Middle frontal gyrus (tissue), 1 donor: ENCODE data around the gene NDEL1.
"Not testable (repeated sequence)": the region's sequence is repeated elsewhere in the genome, so short reads cannot be mapped to it uniquely, and the experiment has no call there.

Source experiments
- DNase-seq: peaks from one replicate; pipeline ENCODE4 v3.0.0-alpha.2; 2015; ENCODE audit warnings: low spot score; ENCODE audit errors: extremely low spot score

NDEL1 gene

GRCh38 chr17:8435245-8436168 is at the start of gene NDEL1:
Gene NDEL1, plus strand, starts transcription at chr17:8435884. Its CDS starts 8,388 bp downstream, at chr17:8444272.
- DNase-seq, result peak; percentile 95

- no peak for DNase-seq
Observed at GRCh38 chr17:8386841-8387240, 48.8 kb upstream of the NDEL1 start.

GRCh38 chr17:8387914-8388651 is 47.6 kb upstream of the NDEL1 start:
- DNase-seq, result no peak

- no peak for DNase-seq
Observed at GRCh38 chr17:8391711-8392110, 44.0 kb upstream of the NDEL1 start.

- DNase-seq, result no peak
Observed at GRCh38 chr17:8392274-8392673, 43.4 kb upstream of the NDEL1 start.

- no peak for DNase-seq
Observed at GRCh38 chr17:8392674-8393469, 42.8 kb upstream of the NDEL1 start.

GRCh38 chr17:8393470-8394231 is 42.0 kb upstream of the NDEL1 start:
- no peak for DNase-seq

- not testable (repeated sequence) for DNase-seq
Observed at GRCh38 chr17:8394497-8394896, 41.2 kb upstream of the NDEL1 start.

- no peak for DNase-seq
Observed at GRCh38 chr17:8397636-8398035, 38.0 kb upstream of the NDEL1 start, which contains the start of gene RNF222. Gene RNF222, minus strand, starts transcription at chr17:8397827. Its CDS starts 4,366 bp downstream, at chr17:8393461.

- DNase-seq, result no peak
Observed at GRCh38 chr17:8398980-8399379, 36.7 kb upstream of the NDEL1 start.

GRCh38 chr17:8401107-8401506 is 34.6 kb upstream of the NDEL1 start:
- no peak for DNase-seq

- DNase-seq, result no peak
Observed at GRCh38 chr17:8402921-8403536, 32.7 kb upstream of the NDEL1 start.

GRCh38 chr17:8405499-8406016 is 30.1 kb upstream of the NDEL1 start:
- DNase-seq, result no peak

GRCh38 chr17:8406174-8406573 is 29.5 kb upstream of the NDEL1 start:
- DNase-seq, result no peak

GRCh38 chr17:8408371-8408770 is 27.3 kb upstream of the NDEL1 start:
- no peak for DNase-seq

- peak; percentile 80 for DNase-seq
Observed at GRCh38 chr17:8409966-8410882, 25.5 kb upstream of the NDEL1 start.

GRCh38 chr17:8410883-8411238 is 24.8 kb upstream of the NDEL1 start:
- DNase-seq, result no peak

- no peak for DNase-seq
Observed at GRCh38 chr17:8412089-8412488, 23.6 kb upstream of the NDEL1 start.

- no peak for DNase-seq
Observed at GRCh38 chr17:8413328-8413727, 22.4 kb upstream of the NDEL1 start.
